PFSK-1 (cell line): Measurements from ENCODE around the gene GRID1.

ENCODE experiments used
- POLR2AphosphoS5 ChIP-seq: IDR thresholded peaks from 2 replicates; pipeline ENCODE4 v1.6.1; 2012; ENCODE audit warnings: low read depth, mild to moderate bottlenecking, control low read depth, low read length, moderate library complexity
- SIN3A ChIP-seq: IDR thresholded peaks from 2 replicates; pipeline ENCODE4 v1.6.1; 2012; ENCODE audit warnings: mild to moderate bottlenecking, low read length, moderate library complexity, borderline replicate concordance; ENCODE audit not compliant: insufficient read depth
- TAF1 ChIP-seq: IDR thresholded peaks from 2 replicates; pipeline ENCODE4 v1.6.1; 2012; ENCODE audit warnings: low read length, control low read depth, borderline replicate concordance; ENCODE audit not compliant: insufficient read depth
- TF ChIP-seq, protein P1 (sequence below), 2 experiments: IDR thresholded peaks; 2 replicates each; pipeline versions ENCODE4 v1.6.1 to v1.8.0; 2011 to 2012; ENCODE audit warnings: low read depth in 2 of 2, low read length in 2 of 2, control low read depth in 1 of 2, inconsistent platforms in 1 of 2, mild to moderate bottlenecking in 1 of 2, moderate library complexity in 1 of 2; ENCODE audit not compliant: insufficient read depth in 1 of 2

DNA sequence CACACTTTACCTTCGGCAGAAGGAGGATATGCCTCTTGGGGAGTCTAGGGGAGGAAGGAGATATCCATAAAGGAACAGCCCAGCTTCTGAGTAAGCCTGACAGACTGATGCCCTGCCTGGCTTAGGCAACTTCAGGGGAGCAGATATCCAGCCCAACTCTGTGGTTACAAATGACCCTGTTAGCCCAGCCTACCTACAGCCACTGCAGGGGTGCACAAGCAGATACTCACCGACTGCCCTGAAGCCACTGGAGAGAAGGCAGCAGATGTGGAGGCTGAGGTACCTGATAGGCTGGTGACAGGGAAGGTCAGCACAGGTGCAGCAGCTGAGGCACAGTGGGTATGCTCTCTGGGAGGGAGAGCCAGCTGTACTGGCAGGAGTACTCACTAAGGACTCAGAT is 770.2 kb downstream of the GRID1 start:
- TF ChIP-seq TAF1 = no peak
- TF ChIP-seq POLR2AphosphoS5 = no peak
- TF ChIP-seq SIN3A = no peak
- TF ChIP-seq, protein P1, sequence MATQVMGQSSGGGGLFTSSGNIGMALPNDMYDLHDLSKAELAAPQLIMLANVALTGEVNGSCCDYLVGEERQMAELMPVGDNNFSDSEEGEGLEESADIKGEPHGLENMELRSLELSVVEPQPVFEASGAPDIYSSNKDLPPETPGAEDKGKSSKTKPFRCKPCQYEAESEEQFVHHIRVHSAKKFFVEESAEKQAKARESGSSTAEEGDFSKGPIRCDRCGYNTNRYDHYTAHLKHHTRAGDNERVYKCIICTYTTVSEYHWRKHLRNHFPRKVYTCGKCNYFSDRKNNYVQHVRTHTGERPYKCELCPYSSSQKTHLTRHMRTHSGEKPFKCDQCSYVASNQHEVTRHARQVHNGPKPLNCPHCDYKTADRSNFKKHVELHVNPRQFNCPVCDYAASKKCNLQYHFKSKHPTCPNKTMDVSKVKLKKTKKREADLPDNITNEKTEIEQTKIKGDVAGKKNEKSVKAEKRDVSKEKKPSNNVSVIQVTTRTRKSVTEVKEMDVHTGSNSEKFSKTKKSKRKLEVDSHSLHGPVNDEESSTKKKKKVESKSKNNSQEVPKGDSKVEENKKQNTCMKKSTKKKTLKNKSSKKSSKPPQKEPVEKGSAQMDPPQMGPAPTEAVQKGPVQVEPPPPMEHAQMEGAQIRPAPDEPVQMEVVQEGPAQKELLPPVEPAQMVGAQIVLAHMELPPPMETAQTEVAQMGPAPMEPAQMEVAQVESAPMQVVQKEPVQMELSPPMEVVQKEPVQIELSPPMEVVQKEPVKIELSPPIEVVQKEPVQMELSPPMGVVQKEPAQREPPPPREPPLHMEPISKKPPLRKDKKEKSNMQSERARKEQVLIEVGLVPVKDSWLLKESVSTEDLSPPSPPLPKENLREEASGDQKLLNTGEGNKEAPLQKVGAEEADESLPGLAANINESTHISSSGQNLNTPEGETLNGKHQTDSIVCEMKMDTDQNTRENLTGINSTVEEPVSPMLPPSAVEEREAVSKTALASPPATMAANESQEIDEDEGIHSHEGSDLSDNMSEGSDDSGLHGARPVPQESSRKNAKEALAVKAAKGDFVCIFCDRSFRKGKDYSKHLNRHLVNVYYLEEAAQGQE (IDR thresholded peaks at IDR 0.05; ENCODE audit: insufficient read depth in 1 of 2, low read depth in 2 of 2, low read length in 2 of 2) = no peak
